SK-N-MC (cell line): ENCODE data around the gene PRADC1.
"Not testable (repeated sequence)": the region's sequence is repeated elsewhere in the genome, so short reads cannot be mapped to it uniquely, and the experiment has no call there.

Source experiments
- DNase-seq: peaks from one replicate; pipeline ENCODE4 v3.0.0-alpha.2; 2011; ENCODE audit warnings: low read depth, low spot score
- H3K27ac ChIP-seq: fragments of 200-600 bp; sonication (generic); 2 replicates; pipeline ENCODE4 v1.5.1; 2016; ENCODE audit warnings: mixed run types
- H3K36me3 ChIP-seq: fragments of 200-600 bp; sonication (generic); 2 replicates; pipeline ENCODE4 v1.6.1; 2017; ENCODE audit warnings: antibody characterized with exemption, low read length, mixed read lengths; ENCODE audit not compliant: insufficient read depth
- H3K4me3 ChIP-seq: fragments of 200-600 bp; sonication (generic); 2 replicates; pipeline ENCODE4 v1.5.1; 2016
- H3K9ac ChIP-seq: fragments of 200-600 bp; sonication (generic); 2 replicates; pipeline ENCODE4 v1.8.0; 2017; ENCODE audit warnings: mixed run types, mixed read lengths; ENCODE audit not compliant: insufficient read length
- H3K9me3 ChIP-seq: fragments of 200-600 bp; sonication (generic); 2 replicates; pipeline ENCODE4 v1.6.1; 2017; ENCODE audit warnings: low read depth, mild to moderate bottlenecking, antibody characterized with exemption, low read length, moderate library complexity, mixed read lengths
- EZH2 ChIP-seq: fragments of 200-600 bp; sonication (generic); IDR thresholded peaks from one replicate; pipeline ENCODE4 v1.6.1; 2017; ENCODE audit warnings: antibody characterized with exemption
- FOXP2 ChIP-seq: optimal IDR thresholded peaks from 2 replicates; pipeline ENCODE3; 2011; ENCODE audit warnings: mild to moderate bottlenecking, moderate library complexity; ENCODE audit not compliant: insufficient read depth; ENCODE audit errors: extremely low read length, control extremely low read depth
- POLR2AphosphoS5 ChIP-seq: IDR thresholded peaks from 2 replicates; pipeline ENCODE4 v1.6.1; 2012; ENCODE audit warnings: mild to moderate bottlenecking, low read depth, low read length, borderline replicate concordance

Gene PRADC1

GRCh38 chr2:73205611-73206010 is 27.4 kb downstream of the PRADC1 start:
- H3K4me3 ChIP-seq: no peak overlapping the region
- no peak overlapping the region for H3K27ac ChIP-seq
- no peak overlapping the region for H3K9ac ChIP-seq
- H3K36me3 ChIP-seq: no peaks in the 10 kb centered on the region
- TF ChIP-seq FOXP2 (no peak), POLR2AphosphoS5 (no peak), EZH2 (no peak)
- no peaks in the 10 kb centered on the region for H3K9me3 ChIP-seq
- no peak for DNase-seq

GRCh38 chr2:73203055-73203681 is 29.9 kb downstream of the PRADC1 start:
- TF ChIP-seq FOXP2 (no peak), POLR2AphosphoS5 (no peak), EZH2 (no peak)
- Histone ChIP-seq H3K36me3 (no peaks in the 10 kb centered on the region), H3K9me3 (no peaks in the 10 kb centered on the region), H3K9ac (no peak overlapping the region), H3K27ac (no peak overlapping the region), H3K4me3 (no peak overlapping the region)
- no peak for DNase-seq

- TF ChIP-seq EZH2 (no peak), FOXP2 (no peak), POLR2AphosphoS5 (no peak)
- DNase-seq: no peak
- Histone ChIP-seq H3K9me3 (no peaks in the 10 kb centered on the region), H3K9ac (no peak within 1 kb of the TSS), H3K36me3 (no peaks in the 10 kb centered on the region), H3K4me3 (no peak within 1 kb of the TSS), H3K27ac (no peak within 1 kb of the TSS)
Measured at GRCh38 chr2:73202156-73203054, 30.6 kb downstream of the PRADC1 start, which contains the start of gene NOTO. Gene NOTO, plus strand, starts transcription at chr2:73202574. Its CDS starts 93 bp downstream, at chr2:73202667.

- not testable (repeated sequence) for H3K9me3 ChIP-seq, H3K27ac ChIP-seq, H3K9ac ChIP-seq, H3K36me3 ChIP-seq, DNase-seq, H3K4me3 ChIP-seq
Measured at GRCh38 chr2:73200281-73200680, 32.8 kb downstream of the PRADC1 start.

GRCh38 chr2:73197579-73197978 is 35.5 kb downstream of the PRADC1 start:
- TF ChIP-seq EZH2 (no peak), POLR2AphosphoS5 (no peak), FOXP2 (no peak)
- Histone ChIP-seq H3K9me3 (no peaks in the 10 kb centered on the region), H3K9ac (no peak overlapping the region), H3K27ac (no peak overlapping the region), H3K36me3 (no peaks in the 10 kb centered on the region), H3K4me3 (no peak overlapping the region)
- no peak for DNase-seq

GRCh38 chr2:73187549-73187948 is 45.5 kb downstream of the PRADC1 start:
- no peak for TF ChIP-seq FOXP2
- no peak for TF ChIP-seq EZH2
- no peak for TF ChIP-seq POLR2AphosphoS5
- H3K27ac ChIP-seq: no peak overlapping the region
- H3K36me3 ChIP-seq: no peaks in the 10 kb centered on the region
- no peaks in the 10 kb centered on the region for H3K9me3 ChIP-seq
- H3K9ac ChIP-seq: no peak overlapping the region
- H3K4me3 ChIP-seq: no peak overlapping the region
- no peak for DNase-seq

- no peak for DNase-seq
- Histone ChIP-seq H3K9ac (no peak overlapping the region), H3K36me3 (no peaks in the 10 kb centered on the region), H3K27ac (no peak overlapping the region), H3K9me3 (no peaks in the 10 kb centered on the region), H3K4me3 (no peak overlapping the region)
- TF ChIP-seq POLR2AphosphoS5 (no peak), EZH2 (no peak)
Measured at GRCh38 chr2:73185965-73186364, 47.1 kb downstream of the PRADC1 start.
